Hepatocyte (in vitro differentiated cells): ENCODE data around the gene TRIM17. TPM values are rescaled to one million over a fixed set of nuclear protein-coding genes. Genes with fewer than 3 reads are reported as not detected.

ENCODE experiments used
- DNase-seq: peaks from one replicate; pipeline ENCODE4 v3.0.0-alpha.2; 2016; ENCODE audit warnings: low spot score
- H2AFZ ChIP-seq: fragments of 200-600 bp; sonication (generic); 2 replicates; pipeline ENCODE4 v1.6.0; 2016; ENCODE audit warnings: antibody characterized with exemption, mild to moderate bottlenecking
- H3K27ac ChIP-seq: fragments of 200-600 bp; sonication (generic); 2 replicates; pipeline ENCODE4 v1.5.1; 2016; ENCODE audit warnings: mild to moderate bottlenecking
- H3K27me3 ChIP-seq: fragments of 200-600 bp; sonication (generic); 2 replicates; pipeline ENCODE4 v1.6.1; 2016
- H3K36me3 ChIP-seq: fragments of 200-600 bp; sonication (generic); replicated peaks from 2 replicates; pipeline ENCODE4 v1.5.1; 2016; ENCODE audit warnings: low read depth; ENCODE audit not compliant: insufficient read depth
- H3K4me1 ChIP-seq: fragments of 200-600 bp; sonication (generic); 2 replicates; pipeline ENCODE4 v1.5.1; 2016; ENCODE audit warnings: mild to moderate bottlenecking, moderate library complexity; ENCODE audit not compliant: insufficient read depth
- H3K4me2 ChIP-seq: fragments of 200-600 bp; sonication (generic); 2 replicates; pipeline ENCODE4 v1.6.0; 2016
- H3K4me3 ChIP-seq: fragments of 200-600 bp; sonication (generic); 2 replicates; pipeline ENCODE4 v1.5.1; 2016; ENCODE audit warnings: mild to moderate bottlenecking
- H3K79me2 ChIP-seq: fragments of 200-600 bp; sonication (generic); 2 replicates; pipeline ENCODE4 v1.6.0; 2017; ENCODE audit warnings: mild to moderate bottlenecking
- H3K9me2 ChIP-seq: fragments of 200-600 bp; sonication (generic); replicated peaks from 2 replicates; pipeline ENCODE4 v1.6.0; 2017; ENCODE audit warnings: mild to moderate bottlenecking; ENCODE audit not compliant: insufficient read depth
- H3K9me3 ChIP-seq: fragments of 200-600 bp; sonication (generic); 2 replicates; pipeline ENCODE4 v1.5.1; 2016; ENCODE audit warnings: low read depth, mild to moderate bottlenecking
- H4K20me1 ChIP-seq: fragments of 200-600 bp; sonication (generic); 2 replicates; pipeline ENCODE4 v1.6.0; 2016; ENCODE audit warnings: mild to moderate bottlenecking; ENCODE audit not compliant: insufficient read depth, poor library complexity, severe bottlenecking
- CTCF ChIP-seq: fragments of 200-600 bp; sonication (generic); IDR thresholded peaks from 2 replicates; pipeline ENCODE4 v1.5.1; 2016; ENCODE audit warnings: antibody characterized with exemption, mild to moderate bottlenecking; ENCODE audit not compliant: poor library complexity
- EZH2 ChIP-seq: fragments of 200-600 bp; sonication (generic); IDR thresholded peaks from 2 replicates; pipeline ENCODE4 v1.6.1; 2016; ENCODE audit warnings: antibody characterized with exemption, mild to moderate bottlenecking, borderline replicate concordance
- EZH2phosphoT487 ChIP-seq: fragments of 200-600 bp; sonication (generic); IDR thresholded peaks from one replicate; pipeline ENCODE4 v1.6.1; 2018; ENCODE audit warnings: antibody characterized with exemption, mild to moderate bottlenecking, low read depth, moderate library complexity; ENCODE audit not compliant: unreplicated experiment, severe bottlenecking
- WGBS: methylation state at CpG from one replicate; pipeline ENCODE4 v1.1.6; 2016; ENCODE audit warnings: low lambda C conversion rate; ENCODE audit errors: missing lambda C conversion rate; 5-methylcytosine and 5-hydroxymethylcytosine counted together
- polyA plus RNA-seq: library from polyadenylated mRNA; unstranded; fragments of >200 nt; fragmentation: Nextera tagmentation; extraction: Ambion mirVana; gene quantifications from 2 replicates; pipeline ENCODE4 v1.2.1, GENCODE V29; 2016
- total RNA-seq: library from RNA; depleted of rRNA; stranded (reverse); fragments of >200 nt; gene quantifications from 2 replicates; pipeline ENCODE4 v1.2.3, GENCODE V29; 2014

TRIM17 gene
- total and polyA plus RNA-seq, 2 experiments from 2014 or later = 2.4 to 7.3 TPM

DNA sequence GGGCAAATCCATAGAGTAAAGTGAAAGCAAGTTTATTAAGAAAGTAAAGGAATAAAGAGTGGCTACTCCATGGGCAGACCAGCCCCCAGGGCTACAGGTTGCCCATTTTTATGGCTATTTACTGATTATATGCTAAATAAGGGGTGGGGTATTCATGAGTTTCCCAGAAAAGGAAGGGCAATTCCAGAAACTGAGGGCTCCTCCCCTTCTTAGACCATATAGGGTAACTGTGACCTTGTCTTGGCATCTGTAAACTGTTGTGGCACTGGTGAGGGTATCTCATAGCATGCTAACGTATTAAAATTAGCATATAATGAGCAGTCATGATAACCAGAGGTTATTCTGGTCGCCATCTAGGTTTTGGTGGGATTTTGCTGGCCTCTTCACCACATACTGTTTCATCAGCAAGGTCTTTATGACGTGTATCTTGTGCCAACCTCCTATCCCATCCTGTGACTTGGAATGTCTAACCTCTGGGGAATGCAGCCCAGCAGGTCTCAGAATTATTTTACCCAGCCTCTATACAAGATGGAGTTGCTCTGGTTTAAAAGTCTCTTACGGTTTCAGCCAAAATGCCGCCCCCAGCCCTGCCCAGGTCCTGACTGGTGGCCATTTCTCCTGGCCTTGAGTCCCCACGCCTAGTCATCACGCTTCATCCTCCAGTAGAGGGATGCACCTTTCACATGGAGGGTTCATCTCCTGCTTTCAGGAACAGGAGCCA is 982 bp upstream of the TRIM17 start:
- 87% methylated on average over 7 of the region's 7 CpGs for WGBS
- Histone ChIP-seq H3K9me2 (no peaks in the 10 kb centered on the region), H3K9me3 (no peaks in the 10 kb centered on the region), H3K4me1 (peaks cover 20% of the 10 kb centered on the region), H4K20me1 (no peaks in the 10 kb centered on the region), H3K79me2 (no peaks in the 10 kb centered on the region), H3K4me2 (peak overlapping the region; percentile 100), H2AFZ (no peak overlapping the region), H3K4me3 (no peak overlapping the region), H3K27me3 (no peaks in the 10 kb centered on the region), H3K27ac (no peak overlapping the region), H3K36me3 (no peaks in the 10 kb centered on the region)
- TF ChIP-seq EZH2 = no peak
- no peak for TF ChIP-seq CTCF
- no peak for TF ChIP-seq EZH2phosphoT487
- DNase-seq = no peak

GRCh38 chr1:228417061-228417460 is 400 bp upstream of the TRIM17 start:
- TF ChIP-seq CTCF (no peak), EZH2 (no peak), EZH2phosphoT487 (no peak)
- Histone ChIP-seq H3K9me3 (no peaks in the 10 kb centered on the region), H3K4me3 (no peak overlapping the region), H3K4me1 (peaks cover 20% of the 10 kb centered on the region), H2AFZ (no peak overlapping the region), H3K36me3 (no peaks in the 10 kb centered on the region), H4K20me1 (no peaks in the 10 kb centered on the region), H3K27ac (no peak overlapping the region), H3K27me3 (no peaks in the 10 kb centered on the region), H3K79me2 (no peaks in the 10 kb centered on the region), H3K9me2 (no peaks in the 10 kb centered on the region), H3K4me2 (peak overlapping the region; percentile 100)
- no peak for DNase-seq
- 74% methylated on average over 4 of the region's 12 CpGs for WGBS

- H3K4me2 ChIP-seq = peak overlapping the region; percentile 100
- 20% methylated on average over 23 of the region's 23 CpGs for WGBS
Observed at GRCh38 chr1:228415853-228416216, 826 bp downstream of the TRIM17 start.

More at GRCh38 chr1:228415853-228416216, 826 bp downstream of the TRIM17 start:
- no peak for DNase-seq
- Histone ChIP-seq H3K36me3 (no peaks in the 10 kb centered on the region), H3K4me1 (peaks cover 20% of the 10 kb centered on the region), H4K20me1 (no peaks in the 10 kb centered on the region), H3K79me2 (no peaks in the 10 kb centered on the region), H3K27me3 (no peaks in the 10 kb centered on the region), H3K4me3 (peak overlapping the region; percentile 78), H3K9me3 (no peaks in the 10 kb centered on the region), H3K9me2 (no peaks in the 10 kb centered on the region), H3K27ac (no peak overlapping the region), H2AFZ (peak overlapping the region; percentile 58)
- TF ChIP-seq EZH2 (no peak), CTCF (no peak), EZH2phosphoT487 (no peak)
